ENCODE data around the gene PRPF8. TPM values are rescaled to one million over a fixed set of nuclear protein-coding genes. Genes with fewer than 3 reads are reported as not detected.

PRPF8 gene
- total RNA-seq, 1 experiment from 2014 or later, result 398 TPM

DNA sequence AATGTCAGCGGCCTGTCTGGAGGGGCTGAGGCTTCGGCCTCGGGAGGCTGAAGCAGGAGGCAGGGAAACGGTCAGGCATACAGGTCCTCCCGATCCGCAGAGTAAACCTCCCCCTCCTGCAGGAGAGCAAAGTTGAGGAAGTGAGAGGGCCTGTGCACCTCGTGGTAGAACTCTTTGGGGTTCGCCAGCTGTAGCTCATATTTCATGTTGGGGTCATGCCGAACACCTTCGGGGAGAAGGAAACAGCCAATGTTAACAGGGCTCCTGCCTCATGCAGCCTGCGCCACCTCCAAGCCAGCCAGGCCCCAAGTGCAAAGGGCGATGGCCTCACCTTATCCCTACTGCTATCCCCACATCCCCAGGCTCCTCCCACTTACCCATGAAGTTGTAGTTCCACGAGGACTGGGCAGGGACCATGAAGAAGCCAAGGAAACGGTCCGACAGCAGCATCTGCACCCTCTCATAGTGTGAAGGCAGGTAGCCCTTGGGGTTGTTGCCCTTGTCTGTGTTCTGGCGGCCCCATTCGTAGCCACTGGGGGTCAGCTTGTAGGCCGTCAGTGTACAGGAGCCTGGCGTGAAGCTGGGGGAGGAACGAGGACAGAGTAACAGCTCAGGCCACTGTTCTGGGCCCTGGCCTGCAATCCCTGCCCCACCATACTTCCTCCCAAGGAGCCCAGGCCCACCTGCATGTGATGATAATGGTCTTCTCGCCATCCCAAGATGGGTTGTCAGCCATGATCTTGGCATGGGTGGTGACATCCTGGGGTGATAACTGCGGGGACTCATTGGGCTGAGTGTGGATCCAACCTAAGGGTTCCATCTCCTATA lies 33.7 kb downstream of the PRPF8 start:
- Mint-ChIP-seq H3K4me1 (ENCODE audit: low read depth, unreplicated experiment) (peaks cover 6% of the 10 kb centered on the region), H3K4me3 (ENCODE audit: unreplicated experiment) (no peak overlapping the region), H3K27ac (ENCODE audit: unreplicated experiment) (no peak overlapping the region), H3K9me3 (ENCODE audit: unreplicated experiment) (no peaks in the 10 kb centered on the region), H3K36me3 (ENCODE audit: insufficient read depth, unreplicated experiment) (peaks cover 61% of the 10 kb centered on the region), H3K27me3 (ENCODE audit: insufficient read depth, unreplicated experiment) (no peaks in the 10 kb centered on the region)
- Histone ChIP-seq H3K4me3 (ENCODE audit: low read depth, low read length) (no peak overlapping the region), H3K9me3 (no peaks in the 10 kb centered on the region), H3K27me3 (replicated peaks; ENCODE audit: control insufficient read depth, insufficient read depth, low read length) (no peaks in the 10 kb centered on the region), H3K36me3 (ENCODE audit: control insufficient read depth, insufficient read depth, low read length) (peaks cover 20% of the 10 kb centered on the region), H3K4me1 (peaks cover 8% of the 10 kb centered on the region; the same call in 1 of the 2 replicates)
- DNase-seq, result no peak
- BruUV-seq (replicated peaks), result TSS peak; percentile 73
- CTCF ChIA-PET, result interaction anchor here (0.7 to 1.7 kb wide), 2 partner anchors 21 to 77 kb away, joined by 4 to 7 read pairs; no protein-coding TSS in a partner anchor
- TF ChIP-seq CTCF (IDR thresholded peaks at IDR 0.05; ENCODE audit: insufficient read depth in 1 of 2, low read depth in 1 of 2, low read length in 1 of 2, severe bottlenecking in 1 of 2, unreplicated experiment in 1 of 2), result no peak
- POLR2A ChIA-PET, result no interaction called here
- intact Hi-C loops (cut with micrococcal nuclease; ENCODE audit: unreplicated experiment), result no loop called here

DNA sequence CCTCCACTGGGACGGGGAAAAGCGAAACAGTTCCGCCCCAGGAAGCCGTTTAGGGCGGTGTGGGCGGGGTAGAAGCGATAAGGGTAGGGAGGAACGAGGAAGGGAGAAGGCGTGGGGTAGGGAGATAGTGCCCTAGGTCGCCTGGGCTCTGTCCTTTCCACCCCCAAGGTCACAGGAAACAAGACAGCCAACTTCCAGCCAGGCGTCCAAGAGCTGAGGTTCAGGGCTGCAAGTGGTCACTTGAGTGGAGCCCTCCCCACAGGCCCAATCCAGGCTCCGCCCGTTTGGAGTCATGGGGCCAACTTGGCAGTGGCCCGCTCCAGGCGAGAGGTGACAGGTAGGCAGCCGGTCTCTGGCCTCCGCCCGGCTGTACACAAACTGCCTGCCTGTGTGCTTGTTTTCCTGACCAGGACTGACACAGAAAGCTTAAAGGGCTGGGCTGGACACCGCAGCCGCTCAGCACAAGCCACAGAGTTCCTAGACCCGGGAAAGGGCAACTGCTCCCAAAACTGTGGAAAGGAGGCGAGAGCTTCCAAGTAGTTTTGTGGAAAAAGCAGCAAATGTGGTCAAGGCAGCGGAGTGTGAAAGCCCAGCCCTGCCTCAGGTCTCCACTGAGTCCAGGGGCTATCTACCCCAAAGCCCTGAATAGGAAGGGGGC lies 34.7 kb downstream of the PRPF8 start, which contains the start of gene RILP:
Gene RILP (minus strand): TSS at position 23 of the 658 bp plus-strand sequence. CDS start 62 bp downstream, outside the sequence.
- H3K27me3 ChIP-seq (replicated peaks; ENCODE audit: control insufficient read depth, insufficient read depth, low read length), result no peaks in the 10 kb centered on the region
- Mint-ChIP-seq H3K27me3 (ENCODE audit: insufficient read depth, unreplicated experiment) (no peaks in the 10 kb centered on the region), H3K27ac (ENCODE audit: unreplicated experiment) (peak within 1 kb of the TSS; percentile 35), H3K4me3 (ENCODE audit: unreplicated experiment) (peak within 1 kb of the TSS; percentile 73), H3K9me3 (ENCODE audit: unreplicated experiment) (no peaks in the 10 kb centered on the region), H3K4me1 (ENCODE audit: low read depth, unreplicated experiment) (peaks cover 6% of the 10 kb centered on the region), H3K36me3 (ENCODE audit: insufficient read depth, unreplicated experiment) (peaks cover 51% of the 10 kb centered on the region)
- H3K36me3 ChIP-seq (ENCODE audit: control insufficient read depth, insufficient read depth, low read length), result peaks cover 16% of the 10 kb centered on the region
- H3K9me3 ChIP-seq, result no peaks in the 10 kb centered on the region
- no peak for TF ChIP-seq CTCF (IDR thresholded peaks at IDR 0.05; ENCODE audit: insufficient read depth in 1 of 2, low read depth in 1 of 2, low read length in 1 of 2, severe bottlenecking in 1 of 2, unreplicated experiment in 1 of 2)
- intact Hi-C loops (cut with micrococcal nuclease; ENCODE audit: unreplicated experiment), result no loop called here
- H3K4me3 ChIP-seq (ENCODE audit: low read depth, low read length), result peak within 1 kb of the TSS; percentile 82
- CTCF ChIA-PET, result interaction anchor here (0.7 to 2.0 kb wide), 11 partner anchors 18 to 259 kb away, joined by 3 to 14 read pairs (median 6); partner anchors contain the start of gene INPP5K
- peaks cover 8% of the 10 kb centered on the region; the same call in 1 of the 2 replicates for H3K4me1 ChIP-seq
- BruUV-seq (replicated peaks), result TSS peak; percentile 82
- POLR2A ChIA-PET, result interaction anchor here (0.6 to 2.0 kb wide), 11 partner anchors 11 to 134 kb away, joined by 3 to 12 read pairs (median 4); partner anchors contain the start of genes INPP5K and PITPNA
- peak; percentile 74 to 82 for DNase-seq
